WI38 (cell line): ENCODE results near the gene LHPP.
"Not testable (repeated sequence)": the region's sequence is repeated elsewhere in the genome, so short reads cannot be mapped to it uniquely, and the experiment has no call there.

Experiments
- H3K4me3 ChIP-seq: 2 replicates; pipeline ENCODE4 v1.5.1; 2011; ENCODE audit warnings: low read depth, mild to moderate bottlenecking, control low read depth, low read length
- TF ChIP-seq, protein P1 (sequence below): IDR thresholded peaks from 2 replicates; pipeline ENCODE4 v1.5.1; 2012; ENCODE audit warnings: low read depth, mild to moderate bottlenecking, control low read depth, low read length

Gene LHPP

DNA sequence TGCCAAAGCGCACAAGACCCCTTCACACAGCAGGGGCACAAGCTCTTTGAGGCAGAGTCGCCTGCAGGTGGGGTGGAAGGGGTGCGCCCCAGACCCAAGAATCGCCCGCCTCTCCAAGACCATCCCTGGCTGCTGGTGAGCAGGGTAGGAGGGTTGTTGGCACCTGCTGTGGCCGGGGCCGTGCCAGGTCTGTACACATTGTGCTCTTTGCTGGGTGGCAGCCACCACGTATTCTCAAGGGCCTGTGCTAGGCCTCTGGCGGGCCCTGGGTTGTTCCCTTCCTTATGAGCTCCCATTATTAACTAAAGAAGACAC, 84.4 kb downstream of the LHPP start:
- TF ChIP-seq, protein P1, sequence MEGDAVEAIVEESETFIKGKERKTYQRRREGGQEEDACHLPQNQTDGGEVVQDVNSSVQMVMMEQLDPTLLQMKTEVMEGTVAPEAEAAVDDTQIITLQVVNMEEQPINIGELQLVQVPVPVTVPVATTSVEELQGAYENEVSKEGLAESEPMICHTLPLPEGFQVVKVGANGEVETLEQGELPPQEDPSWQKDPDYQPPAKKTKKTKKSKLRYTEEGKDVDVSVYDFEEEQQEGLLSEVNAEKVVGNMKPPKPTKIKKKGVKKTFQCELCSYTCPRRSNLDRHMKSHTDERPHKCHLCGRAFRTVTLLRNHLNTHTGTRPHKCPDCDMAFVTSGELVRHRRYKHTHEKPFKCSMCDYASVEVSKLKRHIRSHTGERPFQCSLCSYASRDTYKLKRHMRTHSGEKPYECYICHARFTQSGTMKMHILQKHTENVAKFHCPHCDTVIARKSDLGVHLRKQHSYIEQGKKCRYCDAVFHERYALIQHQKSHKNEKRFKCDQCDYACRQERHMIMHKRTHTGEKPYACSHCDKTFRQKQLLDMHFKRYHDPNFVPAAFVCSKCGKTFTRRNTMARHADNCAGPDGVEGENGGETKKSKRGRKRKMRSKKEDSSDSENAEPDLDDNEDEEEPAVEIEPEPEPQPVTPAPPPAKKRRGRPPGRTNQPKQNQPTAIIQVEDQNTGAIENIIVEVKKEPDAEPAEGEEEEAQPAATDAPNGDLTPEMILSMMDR, result no peak
- H3K4me3 ChIP-seq, result no peak overlapping the region

GRCh38 chr10:124546957-124547646, 85.5 kb downstream of the LHPP start:
- TF ChIP-seq, protein P1, result no peak
- H3K4me3 ChIP-seq, result no peak overlapping the region

DNA sequence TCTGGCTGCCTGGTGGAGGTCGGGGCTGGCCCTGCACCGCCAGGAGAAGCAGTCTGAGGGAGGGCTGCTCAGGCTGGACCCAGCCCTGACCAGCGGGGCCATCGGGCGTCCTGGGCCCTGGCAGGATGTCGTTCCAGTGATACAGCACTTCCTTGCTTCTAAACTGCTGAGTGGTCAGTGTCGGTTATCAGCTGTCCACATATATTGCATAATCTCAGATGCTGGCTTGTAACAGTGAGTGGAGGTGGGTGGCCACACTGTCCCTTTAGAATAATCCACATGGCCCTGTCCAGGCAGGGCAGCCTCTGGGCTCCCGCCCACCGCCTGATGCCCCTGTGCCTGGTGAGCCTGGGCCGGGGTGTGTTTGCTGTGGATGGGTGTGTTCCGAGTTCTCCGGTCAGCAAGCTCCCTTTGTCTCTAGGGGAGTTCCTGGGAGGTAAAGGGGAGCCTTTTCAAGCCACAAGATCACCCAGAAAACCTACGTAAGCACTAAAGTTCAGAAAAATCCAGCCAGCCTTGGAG, 86.1 kb downstream of the LHPP start:
- TF ChIP-seq, protein P1, result no peak
- H3K4me3 ChIP-seq, result no peak overlapping the region

GRCh38 chr10:124549171-124549570, 87.5 kb downstream of the LHPP start:
- H3K4me3 ChIP-seq, result not testable (repeated sequence)

GRCh38 chr10:124550293-124551034, 88.8 kb downstream of the LHPP start:
- H3K4me3 ChIP-seq, result no peak overlapping the region
- TF ChIP-seq, protein P1, result no peak

GRCh38 chr10:124551097-124551496, 89.5 kb downstream of the LHPP start:
- TF ChIP-seq, protein P1, result no peak
- no peak overlapping the region for H3K4me3 ChIP-seq

DNA sequence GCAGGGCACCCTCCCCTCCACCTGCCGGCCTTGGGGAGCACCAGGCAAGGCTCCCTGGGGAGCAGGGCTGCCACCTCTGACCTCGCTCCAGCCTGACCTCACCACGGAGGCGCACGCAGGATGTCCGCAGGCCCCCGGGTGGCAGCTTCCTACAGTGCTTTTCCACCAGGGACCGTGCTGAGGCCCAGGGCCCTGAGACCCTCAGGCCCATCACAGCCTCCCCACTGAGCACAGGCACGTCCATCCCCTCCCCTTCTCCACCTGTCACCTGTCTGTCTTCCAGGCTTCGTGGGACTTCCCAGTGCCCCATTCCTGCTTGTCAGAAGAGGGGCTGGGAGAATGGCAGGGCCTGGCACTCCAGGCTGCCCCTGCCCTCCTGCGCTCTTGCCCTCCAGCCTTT, 90.1 kb downstream of the LHPP start:
- H3K4me3 ChIP-seq, result no peak overlapping the region
- TF ChIP-seq, protein P1, result no peak
